GM23338 (cell line): ENCODE measurements around the gene THBS2. TPM values are rescaled to one million over a fixed set of nuclear protein-coding genes. Genes with fewer than 3 reads are reported as not detected.

Experiments
- ATAC-seq: fragments of 200-7000 bp; cut with Tn5 transposase; 3 replicates; pipeline ENCODE4 v1.9.1; 2020
- DNase-seq: peaks from one replicate; pipeline ENCODE4 v3.0.0-alpha.2; 2015; ENCODE audit warnings: low spot score
- H2AFZ ChIP-seq: fragments of 200-600 bp; sonication (generic); 2 replicates; pipeline ENCODE4 v1.8.0; 2016; ENCODE audit warnings: antibody characterized with exemption, mild to moderate bottlenecking, moderate library complexity
- H3F3A ChIP-seq: fragments of 200-600 bp; sonication (generic); replicated peaks from 2 replicates; pipeline ENCODE4 v1.8.0; 2017; ENCODE audit warnings: antibody characterized with exemption, mixed run types, low read depth
- H3K27ac ChIP-seq: fragments of 200-600 bp; sonication (generic); 2 replicates; pipeline ENCODE4 v1.6.1; 2016; ENCODE audit warnings: low read depth
- H3K27me3 ChIP-seq: fragments of 200-600 bp; sonication (generic); 2 replicates; pipeline ENCODE4 v1.8.0; 2016; ENCODE audit warnings: mild to moderate bottlenecking, mixed run types, moderate library complexity; ENCODE audit not compliant: insufficient read depth
- H3K36me3 ChIP-seq: fragments of 200-600 bp; sonication (generic); 2 replicates; pipeline ENCODE4 v1.8.0; 2016; ENCODE audit warnings: mild to moderate bottlenecking; ENCODE audit not compliant: insufficient read depth
- H3K4me1 ChIP-seq: fragments of 200-600 bp; sonication (generic); 2 replicates; pipeline ENCODE4 v1.8.0; 2016; ENCODE audit warnings: mild to moderate bottlenecking, moderate library complexity; ENCODE audit not compliant: insufficient read depth
- H3K4me2 ChIP-seq: fragments of 200-600 bp; sonication (generic); 2 replicates; pipeline ENCODE4 v1.7.1; 2017; ENCODE audit warnings: mixed run types
- H3K4me3 ChIP-seq: fragments of 200-600 bp; sonication (generic); 2 replicates; pipeline ENCODE4 v1.6.1; 2016; ENCODE audit warnings: mixed run types
- H3K79me2 ChIP-seq: fragments of 200-600 bp; sonication (generic); replicated peaks from 2 replicates; pipeline ENCODE4 v1.8.0; 2017; ENCODE audit warnings: mild to moderate bottlenecking; ENCODE audit not compliant: insufficient read depth
- H3K9me2 ChIP-seq: fragments of 200-600 bp; sonication (generic); 2 replicates; pipeline ENCODE4 v1.8.0; 2017; ENCODE audit not compliant: insufficient read depth
- H4K20me1 ChIP-seq: fragments of 200-600 bp; sonication (generic); replicated peaks from 2 replicates; pipeline ENCODE4 v1.8.0; 2017; ENCODE audit warnings: mild to moderate bottlenecking; ENCODE audit not compliant: insufficient read depth
- H3K27ac Mint-ChIP-seq: 2 replicates; pipeline ENCODE4 v1.8.0; 2020; ENCODE audit warnings: inconsistent platforms, mild to moderate bottlenecking, moderate library complexity, mixed read lengths
- H3K27me3 Mint-ChIP-seq: 3 replicates; pipeline ENCODE4 v1.8.0; 2022; ENCODE audit warnings: low read depth, mild to moderate bottlenecking, moderate library complexity, mixed read lengths, inconsistent platforms; ENCODE audit not compliant: insufficient read depth, poor library complexity
- H3K36me3 Mint-ChIP-seq: 3 replicates; pipeline ENCODE4 v1.8.0; 2021; ENCODE audit warnings: low read depth, mild to moderate bottlenecking, inconsistent platforms, moderate library complexity, mixed read lengths
- H3K4me1 Mint-ChIP-seq: 3 replicates; pipeline ENCODE4 v1.8.0; 2020; ENCODE audit warnings: mild to moderate bottlenecking, inconsistent platforms, mixed read lengths
- H3K4me3 Mint-ChIP-seq: 3 replicates; pipeline ENCODE4 v1.8.0; 2021; ENCODE audit warnings: moderate library complexity, mild to moderate bottlenecking, inconsistent platforms, mixed read lengths
- H3K9me3 Mint-ChIP-seq: 3 replicates; pipeline ENCODE4 v1.8.0; 2020; ENCODE audit warnings: moderate library complexity, mild to moderate bottlenecking, inconsistent platforms, mixed read lengths
- CREB1 ChIP-seq: fragments of 250-450 bp; sonication (Bioruptor Pico); IDR thresholded peaks from 2 replicates; pipeline ENCODE4 v1.5.0; 2020; ENCODE audit warnings: low read depth, mild to moderate bottlenecking, moderate library complexity
- CTCF ChIP-seq, 2 experiments: fragments of 200-600 bp in 1 of 2; sonication (generic) in 1 of 2; conservative IDR thresholded peaks; 2 replicates each; pipeline versions ENCODE4 v1.5.1 to v1.6.1; 2016 to 2017; ENCODE audit warnings: antibody characterized with exemption in 2 of 2, low read depth in 2 of 2, mild to moderate bottlenecking in 2 of 2, moderate library complexity in 1 of 2
- ETS1 ChIP-seq: IDR thresholded peaks from 2 replicates; pipeline ENCODE4 v1.6.1; 2016; ENCODE audit warnings: antibody characterized with exemption
- EZH2 ChIP-seq: fragments of 200-600 bp; sonication (generic); IDR thresholded peaks from one replicate; pipeline ENCODE4 v1.8.0; 2017; ENCODE audit warnings: antibody characterized with exemption, mild to moderate bottlenecking, low read depth; ENCODE audit not compliant: unreplicated experiment
- EZH2phosphoT487 ChIP-seq: fragments of 200-600 bp; sonication (generic); IDR thresholded peaks from one replicate; pipeline ENCODE4 v1.8.1; 2018; ENCODE audit warnings: antibody characterized with exemption; ENCODE audit not compliant: unreplicated experiment
- JUNB ChIP-seq: IDR thresholded peaks from one replicate; pipeline ENCODE4 v1.6.1; 2016; ENCODE audit warnings: antibody characterized with exemption; ENCODE audit not compliant: unreplicated experiment
- NANOG ChIP-seq: IDR thresholded peaks from 2 replicates; pipeline ENCODE4 v1.6.1; 2016; ENCODE audit warnings: antibody characterized with exemption, borderline replicate concordance
- POLR2AphosphoS5 ChIP-seq: IDR thresholded peaks from 2 replicates; pipeline ENCODE4 v1.6.1; 2016; ENCODE audit warnings: antibody characterized with exemption, low read depth
- REST ChIP-seq: IDR thresholded peaks from one replicate; pipeline ENCODE4 v1.6.1; 2018; ENCODE audit warnings: antibody characterized with exemption; ENCODE audit not compliant: unreplicated experiment
- STAT1 ChIP-seq: IDR thresholded peaks from one replicate; pipeline ENCODE4 v1.6.1; 2016; ENCODE audit warnings: antibody characterized with exemption; ENCODE audit not compliant: unreplicated experiment
- ZNF114 ChIP-seq: fragments of 250-450 bp; sonication (Bioruptor Pico); IDR thresholded peaks from 2 replicates; pipeline ENCODE4 v1.5.0; 2020; ENCODE audit warnings: mild to moderate bottlenecking, moderate library complexity
- ZNF331 ChIP-seq: fragments of 250-450 bp; sonication (Bioruptor Pico); IDR thresholded peaks from 2 replicates; pipeline ENCODE4 v1.5.0; 2020; ENCODE audit warnings: low read depth, mild to moderate bottlenecking, moderate library complexity
- ZNF462 ChIP-seq: fragments of 250-450 bp; sonication (Bioruptor Pico); IDR thresholded peaks from 2 replicates; pipeline ENCODE4 v1.5.0; 2020; ENCODE audit warnings: mild to moderate bottlenecking, moderate library complexity
- polyA plus RNA-seq: library from polyadenylated mRNA; unstranded; fragments of >200 nt; fragmentation: Nextera tagmentation; extraction: Ambion mirVana; gene quantifications from 2 replicates; pipeline ENCODE4 v1.2.1, GENCODE V29; 2016
- total RNA-seq: library from RNA; depleted of rRNA; stranded (reverse); fragments of >200 nt; shearing (Covaris generic); gene quantifications from 2 replicates; pipeline ENCODE4 v1.2.3, GENCODE V29; 2014

THBS2 gene
- total and polyA plus RNA-seq, 2 experiments from 2014 or later, result 7.9 to 44.7 TPM

GRCh38 chr6:169199625-169200335 lies 53.9 kb downstream of the THBS2 start:
- DNase-seq (no peak), ATAC-seq (no peak)
- Histone ChIP-seq H3K9me2 (no peaks in the 10 kb centered on the region), H2AFZ (no peak overlapping the region), H4K20me1 (no peaks in the 10 kb centered on the region), H3F3A (no peaks in the 10 kb centered on the region), H3K27me3 (no peaks in the 10 kb centered on the region), H3K4me1 (no peaks in the 10 kb centered on the region), H3K27ac (no peak overlapping the region), H3K36me3 (no peaks in the 10 kb centered on the region), H3K4me2 (no peak overlapping the region), H3K79me2 (no peaks in the 10 kb centered on the region), H3K4me3 (no peak overlapping the region)
- H3K4me3 Mint-ChIP-seq, result no peak overlapping the region
- H3K27me3 Mint-ChIP-seq, result peaks cover 4% of the 10 kb centered on the region
- peaks cover under 1% of the 10 kb centered on the region for H3K9me3 Mint-ChIP-seq
- H3K27ac Mint-ChIP-seq, result no peak overlapping the region
- H3K4me1 Mint-ChIP-seq, result no peaks in the 10 kb centered on the region
- 0 out of 3 replicates have a peak, but pooled peaks cover 4% of the 10 kb centered on the region for H3K36me3 Mint-ChIP-seq
- TF ChIP-seq ETS1 (no peak), EZH2 (no peak), ZNF462 (CRISPR knock-in tag) (no peak), CREB1 (no peak), JUNB (no peak), REST (no peak), ZNF331 (CRISPR knock-in tag) (no peak), NANOG (no peak), ZNF114 (CRISPR knock-in tag) (no peak), STAT1 (no peak), CTCF (conservative IDR thresholded peaks at IDR 0.05; ENCODE audit: low read depth in 2 of 2) (no peak), EZH2phosphoT487 (no peak), POLR2AphosphoS5 (no peak)
